ENCODE measurements around the gene FCGR3A. TPM values are rescaled to one million over a fixed set of nuclear protein-coding genes. Genes with fewer than 3 reads are reported as not detected.
A peak's percentile ranks its signal among the peaks of the same experiment; 100 is the strongest.

Gene FCGR3A
- total and polyA plus RNA-seq, 2 experiments from 2014 or later = not detected

GRCh38 chr1:161506336-161507223 lies 43.0 kb downstream of the FCGR3A start:
- Histone ChIP-seq H3K27me3 (replicated peaks; ENCODE audit: insufficient read depth) (no peaks in the 10 kb centered on the region), H3K4me3 (no peak overlapping the region), H3K4me1 (ENCODE audit: insufficient read depth) (peaks cover 5% of the 10 kb centered on the region; the same call in 1 of the 2 replicates), H4K20me1 (ENCODE audit: insufficient read depth) (no peaks in the 10 kb centered on the region), H3K79me2 (ENCODE audit: insufficient read depth) (no peaks in the 10 kb centered on the region), H3K27ac (no peak overlapping the region), H3K9me2 (ENCODE audit: insufficient read depth) (no peaks in the 10 kb centered on the region), H3K36me3 (ENCODE audit: low read depth) (no peaks in the 10 kb centered on the region), H3K9ac (no peak overlapping the region), H3K9me3 (ENCODE audit: low read depth) (no peaks in the 10 kb centered on the region), H3F3A (ENCODE audit: insufficient read depth) (no peaks in the 10 kb centered on the region), H2AFZ (0 out of 2 replicates have a peak overlapping the region, but pooled peaks have one; percentile 19), H3K4me2 (ENCODE audit: unreplicated experiment) (no peak overlapping the region)
- peak; percentile 74 for DNase-seq
- TF ChIP-seq EZH2 (IDR thresholded peaks at IDR 0.05; ENCODE audit: insufficient read depth, poor library complexity, severe bottlenecking) (no peak), EZH2phosphoT487 (IDR thresholded peaks at IDR 0.05; ENCODE audit: insufficient read depth, low read depth) (no peak)
- WGBS, 2 experiments (ENCODE audit: low coverage in 1 of 2, low lambda C conversion rate in 2 of 2, missing lambda C conversion rate in 2 of 2) = 52 to 53% methylated on average over 15 of the region's 15 CpGs
- in situ Hi-C loops (cut with MboI) = no loop called here

GRCh38 chr1:161505686-161506085 lies 43.9 kb downstream of the FCGR3A start:
- Histone ChIP-seq H3K4me3 (no peak overlapping the region), H3K9me3 (ENCODE audit: low read depth) (no peaks in the 10 kb centered on the region), H4K20me1 (ENCODE audit: insufficient read depth) (no peaks in the 10 kb centered on the region), H3K79me2 (ENCODE audit: insufficient read depth) (no peaks in the 10 kb centered on the region), H3K9me2 (ENCODE audit: insufficient read depth) (no peaks in the 10 kb centered on the region), H3K27me3 (replicated peaks; ENCODE audit: insufficient read depth) (no peaks in the 10 kb centered on the region), H3K36me3 (ENCODE audit: low read depth) (no peaks in the 10 kb centered on the region), H3K4me1 (ENCODE audit: insufficient read depth) (peaks cover 5% of the 10 kb centered on the region; the same call in 1 of the 2 replicates), H3F3A (ENCODE audit: insufficient read depth) (no peaks in the 10 kb centered on the region), H3K9ac (no peak overlapping the region), H3K27ac (no peak overlapping the region), H2AFZ (peak overlapping the region; percentile 16; the same call in 1 of the 2 replicates), H3K4me2 (ENCODE audit: unreplicated experiment) (no peak overlapping the region)
- TF ChIP-seq EZH2phosphoT487 (IDR thresholded peaks at IDR 0.05; ENCODE audit: insufficient read depth, low read depth) (no peak), EZH2 (IDR thresholded peaks at IDR 0.05; ENCODE audit: insufficient read depth, poor library complexity, severe bottlenecking) (no peak)
- DNase-seq = no peak
- WGBS, 2 experiments (ENCODE audit: low coverage in 1 of 2, low lambda C conversion rate in 2 of 2, missing lambda C conversion rate in 2 of 2) = 95 to 96% methylated on average over 6 of the region's 6 CpGs
- in situ Hi-C loops (cut with MboI) = no loop called here

- Histone ChIP-seq H3K36me3 (ENCODE audit: low read depth) (no peaks in the 10 kb centered on the region), H3K9me2 (ENCODE audit: insufficient read depth) (no peaks in the 10 kb centered on the region), H2AFZ (no peak overlapping the region), H3K4me2 (ENCODE audit: unreplicated experiment) (no peak overlapping the region), H3K9ac (no peak overlapping the region), H3K9me3 (ENCODE audit: low read depth) (no peaks in the 10 kb centered on the region), H3K27me3 (replicated peaks; ENCODE audit: insufficient read depth) (no peaks in the 10 kb centered on the region), H3K79me2 (ENCODE audit: insufficient read depth) (no peaks in the 10 kb centered on the region), H3F3A (ENCODE audit: insufficient read depth) (no peaks in the 10 kb centered on the region), H4K20me1 (ENCODE audit: insufficient read depth) (no peaks in the 10 kb centered on the region), H3K4me3 (no peak overlapping the region), H3K4me1 (ENCODE audit: insufficient read depth) (peaks cover 5% of the 10 kb centered on the region; the same call in 1 of the 2 replicates), H3K27ac (no peak overlapping the region)
- in situ Hi-C loops (cut with MboI) = no loop called here
- DNase-seq = no peak
- no peak for TF ChIP-seq EZH2 (IDR thresholded peaks at IDR 0.05; ENCODE audit: insufficient read depth, poor library complexity, severe bottlenecking)
- TF ChIP-seq EZH2phosphoT487 (IDR thresholded peaks at IDR 0.05; ENCODE audit: insufficient read depth, low read depth) = no peak
Observed at GRCh38 chr1:161503394-161503748, 46.2 kb downstream of the FCGR3A start.

GRCh38 chr1:161502641-161503393 lies 46.8 kb downstream of the FCGR3A start:
- in situ Hi-C loops (cut with MboI) = no loop called here
- peak; percentile 61 for DNase-seq
- no peak overlapping the region for H2AFZ ChIP-seq

More at GRCh38 chr1:161502641-161503393, 46.8 kb downstream of the FCGR3A start:
- TF ChIP-seq EZH2 (IDR thresholded peaks at IDR 0.05; ENCODE audit: insufficient read depth, poor library complexity, severe bottlenecking) (no peak), EZH2phosphoT487 (IDR thresholded peaks at IDR 0.05; ENCODE audit: insufficient read depth, low read depth) (no peak)
- Histone ChIP-seq H3K36me3 (ENCODE audit: low read depth) (no peaks in the 10 kb centered on the region), H3K9me3 (ENCODE audit: low read depth) (no peaks in the 10 kb centered on the region), H3K27ac (no peak overlapping the region), H3K4me3 (no peak overlapping the region), H3K79me2 (ENCODE audit: insufficient read depth) (no peaks in the 10 kb centered on the region), H3K27me3 (replicated peaks; ENCODE audit: insufficient read depth) (no peaks in the 10 kb centered on the region; the same call in 1 of the 2 replicates), H3K9me2 (ENCODE audit: insufficient read depth) (no peaks in the 10 kb centered on the region), H3F3A (ENCODE audit: insufficient read depth) (no peaks in the 10 kb centered on the region), H3K4me1 (ENCODE audit: insufficient read depth) (peaks cover 5% of the 10 kb centered on the region; the same call in 1 of the 2 replicates), H3K9ac (no peak overlapping the region), H4K20me1 (ENCODE audit: insufficient read depth) (no peaks in the 10 kb centered on the region), H3K4me2 (ENCODE audit: unreplicated experiment) (no peak overlapping the region)
- WGBS, 2 experiments (ENCODE audit: low coverage in 1 of 2, low lambda C conversion rate in 2 of 2, missing lambda C conversion rate in 2 of 2) = 92 to 93% methylated on average over 1 of the region's 1 CpG
